ENCODE data around the gene AOAH. TPM values are rescaled to one million over a fixed set of nuclear protein-coding genes. Genes with fewer than 3 reads are reported as not detected.

AOAH gene
- total and polyA plus RNA-seq, 7 donors = 3.8 to 61.3 (median 16.2) TPM

- Histone ChIP-seq H3K36me3 (no peaks in the 10 kb centered on the region), H3K9me3 (no peaks in the 10 kb centered on the region), H3K27ac (no peak overlapping the region), H3K4me1 (peaks cover 0 to 15% (median 0%) of the 10 kb centered on the region in 4 donors), H3K4me3 (no peak overlapping the region), H3K27me3 (no peaks in the 10 kb centered on the region)
- TF ChIP-seq, protein P1, sequence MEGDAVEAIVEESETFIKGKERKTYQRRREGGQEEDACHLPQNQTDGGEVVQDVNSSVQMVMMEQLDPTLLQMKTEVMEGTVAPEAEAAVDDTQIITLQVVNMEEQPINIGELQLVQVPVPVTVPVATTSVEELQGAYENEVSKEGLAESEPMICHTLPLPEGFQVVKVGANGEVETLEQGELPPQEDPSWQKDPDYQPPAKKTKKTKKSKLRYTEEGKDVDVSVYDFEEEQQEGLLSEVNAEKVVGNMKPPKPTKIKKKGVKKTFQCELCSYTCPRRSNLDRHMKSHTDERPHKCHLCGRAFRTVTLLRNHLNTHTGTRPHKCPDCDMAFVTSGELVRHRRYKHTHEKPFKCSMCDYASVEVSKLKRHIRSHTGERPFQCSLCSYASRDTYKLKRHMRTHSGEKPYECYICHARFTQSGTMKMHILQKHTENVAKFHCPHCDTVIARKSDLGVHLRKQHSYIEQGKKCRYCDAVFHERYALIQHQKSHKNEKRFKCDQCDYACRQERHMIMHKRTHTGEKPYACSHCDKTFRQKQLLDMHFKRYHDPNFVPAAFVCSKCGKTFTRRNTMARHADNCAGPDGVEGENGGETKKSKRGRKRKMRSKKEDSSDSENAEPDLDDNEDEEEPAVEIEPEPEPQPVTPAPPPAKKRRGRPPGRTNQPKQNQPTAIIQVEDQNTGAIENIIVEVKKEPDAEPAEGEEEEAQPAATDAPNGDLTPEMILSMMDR (IDR thresholded peaks at IDR 0.05) = no peak
- no peak for TF ChIP-seq EP300 (IDR thresholded peaks at IDR 0.05)
- intact Hi-C loops (cut with DNase I) = no loop called here
- no peak for DNase-seq
- WGBS, 2 donors = 90 to 93% methylated on average over 2 of the region's 2 CpGs
Measured at GRCh38 chr7:36562121-36562520, 162.2 kb downstream of the AOAH start.

GRCh38 chr7:36549029-36549428 lies 175.3 kb downstream of the AOAH start:
- TF ChIP-seq, protein P1 (IDR thresholded peaks at IDR 0.05) = no peak
- TF ChIP-seq POLR2AphosphoS5 (IDR thresholded peaks at IDR 0.05) (no peak), POLR2A (IDR thresholded peaks at IDR 0.05) (no peak), EP300 (IDR thresholded peaks at IDR 0.05) (no peak)
- intact Hi-C loops (cut with DNase I) = no loop called here

GRCh38 chr7:36547416-36547815 lies 176.9 kb downstream of the AOAH start:
- intact Hi-C loops (cut with DNase I) = no loop called here
- DNase-seq = no peak
- TF ChIP-seq EP300 (IDR thresholded peaks at IDR 0.05) (no peak), POLR2AphosphoS5 (IDR thresholded peaks at IDR 0.05) (no peak), POLR2A (IDR thresholded peaks at IDR 0.05) (no peak)
- TF ChIP-seq, protein P1 (IDR thresholded peaks at IDR 0.05) = no peak
- H3K27ac ChIP-seq = no peak overlapping the region
- no peak overlapping the region for H3K4me3 ChIP-seq
- no peaks in the 10 kb centered on the region for H3K36me3 ChIP-seq
- 72 to 81% methylated on average over 5 of the region's 5 CpGs for WGBS, 2 donors
- no peaks in the 10 kb centered on the region for H3K4me1 ChIP-seq
- no peaks in the 10 kb centered on the region for H3K27me3 ChIP-seq
- no peaks in the 10 kb centered on the region for H3K9me3 ChIP-seq

More at GRCh38 chr7:36549029-36549428, 175.3 kb downstream of the AOAH start:
- Histone ChIP-seq H3K27me3 (no peaks in the 10 kb centered on the region), H3K4me3 (no peak overlapping the region), H3K4me1 (no peaks in the 10 kb centered on the region), H3K36me3 (no peaks in the 10 kb centered on the region), H3K27ac (no peak overlapping the region), H3K9me3 (no peaks in the 10 kb centered on the region)
- 91 to 93% methylated on average over 2 of the region's 2 CpGs for WGBS, 2 donors
- DNase-seq = no peak

GRCh38 chr7:36546331-36546730 lies 178.0 kb downstream of the AOAH start:
- Histone ChIP-seq H3K9me3 (no peaks in the 10 kb centered on the region), H3K4me1 (no peaks in the 10 kb centered on the region), H3K27me3 (no peaks in the 10 kb centered on the region), H3K36me3 (no peaks in the 10 kb centered on the region), H3K4me3 (no peak overlapping the region), H3K27ac (no peak overlapping the region)
- 60 to 70% methylated on average over 1 of the region's 1 CpG for WGBS, 2 donors
- no peak for DNase-seq
- intact Hi-C loops (cut with DNase I) = no loop called here
- no peak for TF ChIP-seq POLR2AphosphoS5 (IDR thresholded peaks at IDR 0.05)
- TF ChIP-seq, protein P1 (IDR thresholded peaks at IDR 0.05) = no peak
- no peak for TF ChIP-seq EP300 (IDR thresholded peaks at IDR 0.05)
- no peak for TF ChIP-seq POLR2A (IDR thresholded peaks at IDR 0.05)

DNA sequence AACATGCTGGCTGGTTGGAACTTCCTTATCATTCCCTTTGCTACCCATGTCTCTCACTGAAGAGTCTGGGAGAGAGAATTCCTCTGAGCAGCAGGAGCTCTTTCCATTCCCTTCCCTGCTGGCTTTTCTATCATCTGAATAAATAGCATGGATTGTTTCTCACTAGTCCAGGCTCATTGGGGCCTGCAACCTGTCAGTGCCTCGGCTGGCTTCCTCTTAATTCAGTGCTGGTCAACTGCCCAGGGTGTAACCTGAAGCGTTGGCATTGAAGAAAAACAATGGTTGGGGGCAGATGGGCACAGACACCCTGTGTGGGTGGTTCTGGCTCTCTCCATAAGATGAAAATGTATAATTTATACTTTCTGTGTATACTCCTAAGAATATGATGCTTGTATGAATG lies 179.0 kb downstream of the AOAH start:
- H3K27ac ChIP-seq = no peak overlapping the region
- intact Hi-C loops (cut with DNase I) = no loop called here
- no peak for DNase-seq
- no peaks in the 10 kb centered on the region for H3K36me3 ChIP-seq
- H3K9me3 ChIP-seq = no peaks in the 10 kb centered on the region
- WGBS, 2 donors = 81 to 86% methylated on average over 2 of the region's 2 CpGs
- H3K4me1 ChIP-seq = no peaks in the 10 kb centered on the region
- no peaks in the 10 kb centered on the region for H3K27me3 ChIP-seq
- no peak for TF ChIP-seq POLR2AphosphoS5 (IDR thresholded peaks at IDR 0.05)
- TF ChIP-seq POLR2A (IDR thresholded peaks at IDR 0.05) = no peak
- no peak for TF ChIP-seq EP300 (IDR thresholded peaks at IDR 0.05)
- TF ChIP-seq, protein P1 (IDR thresholded peaks at IDR 0.05) = no peak
- H3K4me3 ChIP-seq = no peak overlapping the region

All from sigmoid colon (tissue), 7 donors.